GM19372 (cell line): ENCODE data around the gene SMIM10L1.
A peak's percentile ranks its signal among the peaks of the same experiment; 100 is the strongest.

ENCODE experiments used
- ATAC-seq: cut with Tn5 transposase; IDR thresholded peaks from one replicate; pipeline ENCODE4 v1.9.1; 2021; ENCODE audit warnings: mild to moderate bottlenecking, low read depth, moderate library complexity; ENCODE audit not compliant: unreplicated experiment

SMIM10L1 gene

DNA sequence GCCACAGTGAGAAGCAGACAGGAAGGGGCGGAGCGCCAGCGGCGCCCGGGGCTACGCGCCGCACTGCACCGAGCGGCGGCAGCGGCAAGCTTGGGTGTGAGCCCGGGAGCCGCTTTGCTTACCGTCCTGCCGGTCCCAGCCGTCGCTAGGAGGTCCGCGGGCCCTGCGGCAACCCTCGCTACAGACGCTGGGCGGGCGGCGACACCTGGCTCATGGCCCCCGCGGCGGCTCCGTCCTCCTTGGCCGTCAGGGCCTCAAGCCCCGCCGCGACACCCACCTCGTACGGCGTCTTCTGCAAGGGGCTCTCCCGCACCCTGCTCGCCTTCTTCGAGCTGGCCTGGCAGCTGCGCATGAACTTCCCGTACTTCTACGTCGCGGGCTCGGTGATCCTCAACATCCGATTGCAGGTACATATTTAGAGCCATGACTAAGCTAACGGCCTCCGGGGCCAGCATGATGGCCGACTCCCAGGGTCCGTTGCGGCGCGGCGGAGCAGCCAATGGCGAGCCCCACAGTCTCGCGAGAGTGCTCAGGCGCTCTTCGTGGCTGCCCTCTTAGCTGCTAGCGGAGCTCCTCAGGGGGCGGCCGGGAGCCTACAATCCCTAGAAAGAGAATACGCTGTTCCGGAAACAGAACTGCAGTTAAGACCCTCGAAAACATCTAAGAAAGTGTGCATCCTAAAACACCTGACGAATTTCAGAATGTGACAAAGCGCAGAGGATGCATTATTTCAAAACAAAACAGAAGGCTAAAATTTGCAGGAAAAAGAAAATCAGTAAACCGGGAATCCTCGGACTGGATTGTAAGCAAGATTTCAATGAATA lies at the start of gene SMIM10L1:
Gene SMIM10L1, plus strand, starts transcription at position 50 of the 824 bp plus-strand sequence. Its CDS starts 163 bp downstream, at position 213.
- peak; percentile 95 for ATAC-seq

DNA sequence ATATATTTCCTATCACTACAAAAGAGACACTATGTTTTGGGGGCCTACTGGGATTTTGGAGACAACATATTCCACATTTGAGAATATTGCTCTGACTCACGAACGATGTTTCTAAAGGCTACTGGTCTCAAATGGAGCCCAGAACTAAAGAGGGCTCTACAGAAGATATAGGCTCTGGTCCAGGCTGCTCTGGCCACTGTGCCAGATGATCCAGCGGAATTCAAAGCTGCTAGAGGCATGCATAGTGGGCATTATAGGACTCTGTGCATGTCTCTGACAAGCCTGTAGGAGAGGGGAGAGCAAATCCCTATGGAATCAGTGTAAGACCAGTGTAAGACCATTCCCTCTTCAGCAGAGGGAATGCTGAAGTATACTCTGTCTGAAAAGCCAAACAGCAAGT lies 40.6 kb upstream of the SMIM10L1 start:
- ATAC-seq = no peak

DNA sequence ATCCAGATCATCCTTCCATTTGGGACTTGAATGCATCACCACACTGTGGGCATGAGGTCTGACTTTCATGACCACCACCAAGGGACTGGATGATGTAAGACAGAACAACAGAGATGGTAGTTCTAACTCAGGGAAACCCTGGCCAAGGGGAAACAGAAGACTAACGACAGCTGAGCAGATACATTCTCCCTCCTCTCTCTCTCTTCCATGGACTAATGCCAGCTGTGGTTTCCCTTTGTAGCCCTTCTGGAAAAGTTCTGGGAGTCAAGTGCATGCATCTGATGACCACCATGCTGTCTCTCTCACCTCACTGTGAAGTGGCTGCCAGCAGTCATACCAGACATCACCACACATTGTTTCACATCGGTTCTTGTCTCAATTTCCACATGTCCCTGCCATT lies 40.0 kb upstream of the SMIM10L1 start:
- ATAC-seq = no peak

DNA sequence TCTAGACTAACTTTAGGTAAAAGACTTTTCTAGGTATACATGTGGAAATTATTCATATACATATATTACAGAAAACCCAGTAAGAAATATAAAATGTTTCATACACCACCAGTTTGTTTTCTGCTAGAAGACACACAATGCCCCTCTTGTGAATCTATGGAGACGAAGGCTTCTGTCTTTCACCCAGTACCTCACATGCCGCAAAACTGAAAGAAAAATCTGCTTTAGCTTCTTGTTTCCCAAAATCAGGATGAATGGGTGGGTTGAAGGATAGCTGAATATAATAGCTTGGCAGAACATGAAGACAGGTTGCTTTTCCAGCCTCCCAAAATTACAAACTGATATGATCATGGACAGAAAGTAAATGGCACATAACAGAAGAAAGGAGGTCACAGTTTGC lies 37.8 kb upstream of the SMIM10L1 start:
- no peak for ATAC-seq

DNA sequence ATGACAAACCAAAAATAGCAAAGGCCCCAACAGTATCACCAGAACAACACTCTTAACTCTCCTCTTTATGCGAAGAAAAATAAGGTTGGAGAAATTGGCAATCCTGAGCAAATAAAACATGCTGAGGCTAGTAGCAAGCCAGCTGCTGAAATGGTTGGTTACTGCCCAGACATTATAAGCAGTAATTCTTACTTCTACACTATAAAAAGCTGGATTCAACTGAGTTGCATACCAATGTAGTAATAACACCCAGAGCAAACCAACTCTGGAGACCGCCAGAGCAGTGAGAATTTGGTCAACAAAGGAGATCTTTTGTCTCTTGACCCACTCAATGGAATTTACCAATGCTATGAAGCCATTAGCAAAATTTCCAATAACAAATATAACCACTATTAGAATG lies 37.2 kb upstream of the SMIM10L1 start:
- ATAC-seq = no peak

DNA sequence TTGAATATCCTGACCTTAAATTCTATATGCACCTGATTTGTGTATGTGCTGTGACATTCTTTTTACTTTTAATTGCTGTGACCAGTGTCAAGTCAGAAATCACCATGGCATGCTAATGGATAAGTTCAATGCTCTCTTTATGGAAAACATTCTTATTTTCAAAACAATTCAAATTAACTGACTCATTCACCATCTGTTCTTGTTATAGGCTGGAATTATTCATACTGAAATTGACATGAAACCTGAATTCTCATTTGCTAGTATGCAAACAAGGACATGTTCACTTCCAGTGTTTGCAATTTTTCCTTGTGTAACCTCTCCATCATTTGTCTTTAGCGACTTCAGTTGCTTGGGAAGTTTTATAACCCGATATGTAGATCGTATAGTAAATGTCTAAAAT lies 36.7 kb upstream of the SMIM10L1 start, which contains the start of gene TAS2R30:
Gene TAS2R30, minus strand, starts transcription at position 340 of the 400 bp plus-strand sequence. CDS start 400 bp downstream, outside the sequence.
- ATAC-seq = no peak

DNA sequence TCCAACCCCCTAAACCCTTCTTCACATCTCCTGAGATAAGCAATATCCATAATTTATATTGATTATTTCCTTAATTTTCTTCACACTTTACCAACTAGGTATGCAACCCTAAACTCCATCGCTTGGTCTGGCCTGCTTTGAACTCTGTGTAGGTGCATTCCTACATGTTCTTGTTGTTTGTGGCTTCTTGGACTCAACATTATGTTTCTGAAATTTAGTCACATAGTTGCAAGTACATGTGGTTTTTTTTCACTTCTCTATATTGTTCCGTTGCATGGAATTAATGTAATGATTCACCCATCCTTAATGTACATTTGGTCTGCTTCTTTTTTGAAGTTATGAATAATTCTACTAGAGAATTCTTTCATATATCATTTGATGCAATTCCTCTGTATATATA lies 34.9 kb upstream of the SMIM10L1 start:
- no peak for ATAC-seq

DNA sequence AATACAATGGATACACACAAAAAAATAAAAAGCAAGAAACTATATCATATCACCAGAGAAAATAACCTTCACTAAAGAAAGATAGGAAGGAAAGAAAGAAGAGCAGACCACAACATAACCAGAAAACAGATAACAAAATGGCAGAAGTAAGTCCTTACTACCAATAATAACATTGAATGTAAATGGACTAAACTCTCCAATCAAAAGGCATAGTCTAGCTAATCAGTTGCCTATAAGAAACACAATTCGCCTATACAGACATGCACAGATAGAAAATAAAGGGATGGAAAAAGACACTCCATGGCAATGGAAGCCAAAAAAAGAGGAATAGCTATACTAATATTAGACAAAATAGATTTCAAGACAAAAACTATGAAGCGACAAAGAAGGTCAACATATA lies 27.6 kb upstream of the SMIM10L1 start:
- ATAC-seq = no peak

DNA sequence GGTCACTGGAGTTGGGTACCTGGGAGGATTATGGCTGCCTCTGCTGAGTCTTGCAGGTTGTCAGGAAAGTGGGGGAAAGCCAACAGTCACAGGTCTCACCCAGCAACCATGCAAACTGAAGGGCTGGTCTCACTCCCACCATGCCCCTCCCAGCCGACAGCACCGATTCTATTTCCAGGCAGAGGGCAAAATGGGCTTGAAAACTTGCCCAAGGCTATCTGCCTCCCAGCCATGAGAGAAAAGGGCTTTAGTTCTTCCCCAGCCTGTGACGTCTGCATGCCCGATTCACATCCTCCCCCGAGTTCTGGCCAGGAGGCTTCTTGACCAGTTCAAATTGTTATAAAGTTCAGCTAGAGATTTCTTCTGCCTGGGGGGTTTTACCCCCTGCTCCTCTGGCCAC lies 26.7 kb upstream of the SMIM10L1 start:
- ATAC-seq = no peak

DNA sequence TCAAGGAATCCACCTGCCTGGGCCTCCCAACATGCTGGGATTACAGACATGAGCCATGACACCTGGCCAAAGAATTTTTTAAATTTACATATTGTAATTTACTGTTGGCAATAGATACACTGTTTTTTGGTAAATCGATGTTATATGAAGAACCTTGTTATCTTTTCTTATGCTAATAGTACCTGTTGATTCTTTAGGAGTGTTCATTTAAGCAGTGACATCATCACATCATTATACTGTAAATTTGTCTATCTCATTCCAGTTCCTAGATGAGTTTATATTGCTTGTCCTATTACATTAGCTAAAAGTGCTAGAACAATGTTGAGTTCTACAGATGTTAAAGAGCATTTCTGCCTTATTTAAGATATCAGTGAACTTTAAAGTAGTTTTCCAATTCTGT lies 23.6 kb upstream of the SMIM10L1 start:
- ATAC-seq = no peak

DNA sequence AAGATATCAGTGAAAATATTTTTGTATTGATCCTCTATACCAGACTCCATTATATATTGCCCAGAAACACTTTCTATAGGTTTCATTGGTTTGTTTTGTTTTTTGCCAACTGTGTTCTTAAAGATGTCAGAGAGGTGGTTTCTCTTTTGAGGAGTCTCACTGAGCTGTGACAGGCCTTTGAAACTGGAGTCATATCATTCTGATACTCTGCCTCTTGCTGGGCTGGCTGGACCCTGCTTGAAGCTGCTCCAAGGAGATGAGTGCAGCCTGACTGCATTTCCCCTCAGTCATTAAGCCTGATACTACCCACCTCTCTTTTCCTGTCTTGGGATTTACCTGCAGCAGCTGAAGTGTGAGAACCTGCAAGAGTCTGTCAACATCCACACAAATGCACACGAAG lies 20.2 kb upstream of the SMIM10L1 start:
- ATAC-seq = no peak

DNA sequence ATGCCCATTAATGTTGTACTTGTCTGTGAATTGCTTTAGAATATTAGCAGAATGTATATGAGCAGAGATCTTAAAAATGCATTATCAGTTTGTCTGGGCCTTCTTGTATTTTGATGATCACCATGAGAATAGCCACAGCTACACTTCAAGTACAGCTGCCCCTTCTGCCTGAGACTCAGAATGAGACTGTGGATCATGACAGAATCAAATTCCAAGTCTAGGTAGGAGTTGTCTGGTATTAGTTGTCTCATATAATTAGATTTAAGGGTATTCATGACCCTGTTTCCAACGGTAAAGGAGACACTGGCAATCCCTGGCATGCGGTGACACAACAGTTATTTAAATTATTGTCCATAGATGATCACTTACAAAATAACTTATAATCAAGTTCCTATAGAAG lies 18.3 kb upstream of the SMIM10L1 start:
- no peak for ATAC-seq

DNA sequence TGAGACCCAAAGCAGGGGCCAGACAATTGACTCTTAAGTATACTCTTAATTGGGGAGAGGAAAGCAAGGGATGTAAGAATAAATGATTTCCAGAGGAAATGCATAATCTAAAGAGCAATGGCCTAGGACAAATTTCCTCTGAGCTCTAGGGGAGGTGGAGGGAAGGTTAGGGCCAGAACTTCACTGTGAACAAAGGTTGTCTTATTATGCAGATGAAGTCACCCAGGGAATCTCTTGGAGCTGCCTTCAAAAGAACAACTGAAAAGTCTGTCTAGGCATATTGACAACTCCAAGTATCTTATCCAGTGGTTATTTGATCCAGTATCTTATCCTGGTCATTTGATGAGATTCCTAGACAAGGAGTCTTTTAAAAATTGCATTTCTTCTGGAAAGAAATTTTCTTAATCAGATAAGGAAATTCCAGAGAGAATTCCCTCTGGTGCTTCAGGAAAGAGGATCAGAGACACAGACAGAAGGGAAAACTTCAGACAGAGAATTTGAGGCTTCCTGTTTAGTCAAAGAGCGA lies 16.5 kb upstream of the SMIM10L1 start:
- no peak for ATAC-seq

DNA sequence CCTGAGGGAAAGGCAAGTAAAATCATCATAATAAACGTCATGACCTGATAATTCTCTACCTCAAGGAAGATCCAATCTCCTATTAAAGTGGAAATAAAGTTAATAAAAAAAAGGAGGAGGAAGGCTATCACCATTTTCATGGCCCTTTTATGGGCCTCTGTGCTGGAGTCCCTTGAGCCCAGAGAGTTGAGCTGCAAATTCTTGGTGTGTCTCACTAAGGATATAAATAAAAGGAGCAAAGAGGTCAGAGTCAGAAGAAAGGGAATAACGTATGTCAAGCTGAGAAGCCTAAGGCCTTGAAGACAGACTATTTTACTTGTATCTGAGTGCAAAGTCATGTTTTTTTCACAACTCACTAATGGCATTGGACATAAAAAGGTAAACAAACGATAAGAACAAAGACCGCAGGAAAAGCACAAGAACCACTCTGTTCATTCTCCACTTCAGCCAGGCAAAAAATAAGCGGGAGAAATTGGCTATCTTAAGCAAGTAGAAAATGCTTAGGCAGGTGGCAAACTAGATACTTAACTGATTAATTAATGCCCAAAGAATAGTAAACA lies 12.0 kb upstream of the SMIM10L1 start:
- ATAC-seq = no peak

DNA sequence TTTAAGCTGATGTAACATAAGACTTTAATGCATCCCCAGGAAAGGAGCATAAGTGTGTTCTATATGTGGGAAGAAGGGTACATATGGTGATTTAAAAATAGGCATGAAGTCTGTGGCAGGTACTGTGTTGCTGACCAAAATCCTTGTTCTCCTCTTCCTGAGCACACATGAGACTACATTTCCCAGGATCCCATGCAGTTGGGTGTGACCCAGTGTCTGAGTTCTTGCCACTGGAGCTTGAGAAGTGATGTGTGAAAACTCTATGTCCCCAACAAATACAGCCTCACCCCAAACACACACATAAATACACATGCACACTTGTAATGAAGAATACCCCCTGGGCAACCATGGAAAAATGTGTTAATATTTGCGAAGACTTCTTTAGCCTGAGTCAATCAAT lies 8.5 kb upstream of the SMIM10L1 start:
- ATAC-seq = no peak

DNA sequence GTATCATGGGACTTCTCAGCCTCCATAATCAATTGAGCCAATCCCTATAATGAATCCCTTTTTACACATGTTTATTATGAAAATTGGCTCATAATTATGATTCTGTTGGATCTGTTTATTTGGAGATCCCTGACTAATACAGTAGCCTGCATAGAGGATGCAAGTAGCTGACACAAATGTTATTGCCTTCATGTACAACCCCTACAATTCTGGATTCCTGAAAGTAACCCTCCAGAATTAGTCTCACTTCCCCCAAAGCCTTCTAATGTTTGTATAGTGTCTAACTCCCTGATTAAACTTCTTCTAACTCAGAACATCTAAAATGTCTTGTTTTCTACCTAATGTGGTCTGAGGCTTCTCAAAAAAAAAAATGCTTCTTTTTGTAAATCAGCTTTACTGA lies 6.6 kb upstream of the SMIM10L1 start:
- no peak for ATAC-seq

DNA sequence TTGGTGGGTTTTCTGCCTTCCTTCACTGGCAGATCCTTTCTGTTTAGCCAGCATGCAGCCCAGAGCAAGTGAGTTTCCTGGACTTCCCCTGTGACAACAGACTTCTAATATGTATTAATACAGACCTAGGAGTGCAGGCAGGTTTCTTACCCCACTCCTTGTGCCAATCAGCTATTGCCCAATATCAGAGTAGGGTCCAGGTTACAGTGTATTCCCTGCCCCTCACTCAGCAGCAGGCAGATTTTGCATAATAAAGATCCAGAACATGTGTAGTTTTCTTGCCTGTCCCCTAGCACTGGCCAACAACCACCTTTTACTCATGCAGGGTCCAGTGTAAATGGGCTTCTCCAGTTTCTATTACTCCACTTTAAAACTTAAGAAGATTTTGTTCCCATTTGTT lies 4.7 kb upstream of the SMIM10L1 start:
- ATAC-seq = no peak

DNA sequence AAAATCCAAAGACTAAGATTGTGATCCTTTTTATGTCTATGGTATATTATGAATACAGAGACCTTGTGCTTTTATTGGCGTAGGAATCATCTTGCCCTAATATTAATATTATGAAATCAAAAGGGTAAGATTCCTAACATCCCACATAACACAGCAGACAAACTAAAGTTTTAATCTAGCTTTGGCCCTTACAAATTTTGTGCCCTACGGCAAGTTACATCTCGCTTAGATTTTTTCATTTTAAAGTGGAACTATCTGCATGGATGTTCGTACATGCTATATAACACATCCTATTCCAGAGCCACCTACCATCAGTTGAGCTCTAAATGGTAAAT lies 217 bp upstream of the SMIM10L1 start:
- ATAC-seq = no peak

DNA sequence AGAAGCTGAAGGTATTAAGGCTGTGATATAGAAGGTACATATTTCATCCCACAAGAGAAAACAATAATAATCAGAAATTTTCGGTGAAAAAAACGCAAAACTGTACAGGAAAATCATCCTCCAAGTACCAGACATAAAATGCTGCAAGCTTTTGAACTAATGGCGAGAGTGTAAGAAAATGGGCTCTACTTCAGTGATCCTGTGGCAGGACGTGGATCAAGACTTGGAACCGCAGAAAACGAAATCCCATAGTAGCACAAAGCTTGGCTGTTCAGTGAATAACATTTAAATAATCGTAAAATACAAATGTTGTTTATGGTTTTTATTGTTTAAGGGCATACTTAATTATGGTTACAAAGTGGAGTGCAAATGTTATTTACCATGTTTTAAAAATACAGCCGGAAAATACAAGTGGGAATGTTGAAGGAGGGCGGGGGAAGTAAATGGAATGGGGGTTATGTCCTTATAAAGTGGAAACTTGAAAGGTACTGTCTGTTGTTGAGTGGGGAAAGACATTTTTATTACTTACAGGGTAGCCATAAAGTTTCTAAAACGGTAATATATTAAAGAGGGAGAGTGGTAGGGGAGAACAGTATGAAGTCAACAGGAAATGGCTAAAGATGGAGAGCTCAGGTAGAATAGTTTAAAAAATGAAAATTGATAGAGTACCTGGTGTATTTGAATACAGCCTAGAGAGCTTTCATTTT lies 1.1 kb downstream of the SMIM10L1 start:
- ATAC-seq = no peak

DNA sequence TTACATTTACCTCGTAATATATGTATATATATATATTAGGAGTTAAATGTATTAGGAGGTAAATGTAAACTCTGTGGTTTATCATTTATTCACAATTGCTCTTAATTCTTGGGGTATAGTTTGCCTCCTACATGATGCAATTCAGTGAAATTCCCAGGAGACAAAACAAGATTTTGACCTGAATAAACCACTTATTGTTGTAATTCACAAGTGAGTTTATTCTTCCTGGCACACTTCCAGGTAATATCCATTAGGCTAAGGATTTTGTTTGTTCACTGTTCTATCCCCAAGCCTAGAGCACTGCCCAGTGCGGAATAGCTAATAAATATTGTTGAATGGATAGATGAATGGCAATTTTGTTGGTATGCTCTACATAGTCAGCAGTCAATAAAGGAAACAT lies 3.0 kb downstream of the SMIM10L1 start:
- ATAC-seq = no peak

DNA sequence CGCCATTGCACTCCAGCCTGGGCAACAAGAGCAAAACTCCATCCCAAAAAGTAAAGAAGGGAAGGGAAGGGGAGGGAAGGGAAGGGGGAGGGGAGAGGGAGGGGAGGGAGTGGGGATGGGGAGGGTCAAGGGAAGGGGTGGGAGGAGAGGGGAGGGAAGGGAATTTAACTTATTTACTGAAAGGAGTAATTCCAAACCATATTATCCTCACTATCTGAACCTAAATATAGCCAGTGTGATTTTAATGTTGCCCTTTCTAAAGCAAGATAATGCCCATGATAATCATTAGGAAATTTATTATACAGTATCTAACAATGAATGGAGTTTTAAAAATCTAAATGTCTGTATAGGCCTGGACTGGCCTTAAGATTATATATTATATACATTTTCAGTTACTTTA lies 7.3 kb downstream of the SMIM10L1 start:
- ATAC-seq = no peak
